ENCODE results near the gene CYB5A. TPM values are rescaled to one million over a fixed set of nuclear protein-coding genes. Genes with fewer than 3 reads are reported as not detected.

Gene CYB5A
- total RNA-seq, 1 donor from 2014 or later, result 34.8 TPM

GRCh38 chr18:74241426-74241825, 50.3 kb downstream of the CYB5A start:
- Mint-ChIP-seq H3K27ac (no peak overlapping the region), H3K4me3 (no peak overlapping the region)
- intact Hi-C loops (cut with micrococcal nuclease), result no loop called here

GRCh38 chr18:74239567-74239966, 52.2 kb downstream of the CYB5A start:
- Mint-ChIP-seq H3K27me3 (peaks cover 19% of the 10 kb centered on the region), H3K4me1 (no peaks in the 10 kb centered on the region), H3K36me3 (ENCODE audit: low read depth) (no peaks in the 10 kb centered on the region), H3K4me3 (no peak overlapping the region), H3K9me3 (no peaks in the 10 kb centered on the region), H3K27ac (no peak overlapping the region)
- intact Hi-C loops (cut with micrococcal nuclease), result no loop called here
- no peak for DNase-seq

More at GRCh38 chr18:74241426-74241825, 50.3 kb downstream of the CYB5A start:
- no peaks in the 10 kb centered on the region for H3K9me3 Mint-ChIP-seq
- no peaks in the 10 kb centered on the region for H3K36me3 Mint-ChIP-seq (ENCODE audit: low read depth)
- no peaks in the 10 kb centered on the region for H3K4me1 Mint-ChIP-seq
- peaks cover 19% of the 10 kb centered on the region for H3K27me3 Mint-ChIP-seq
- DNase-seq, result no peak

- H3K4me1 Mint-ChIP-seq, result no peaks in the 10 kb centered on the region
- DNase-seq, result no peak
- intact Hi-C loops (cut with micrococcal nuclease), result no loop called here
- no peaks in the 10 kb centered on the region for H3K9me3 Mint-ChIP-seq
- H3K36me3 Mint-ChIP-seq (ENCODE audit: low read depth), result no peaks in the 10 kb centered on the region
- H3K4me3 Mint-ChIP-seq, result no peak overlapping the region
- H3K27ac Mint-ChIP-seq, result no peak overlapping the region
- H3K27me3 Mint-ChIP-seq, result peaks cover 2% of the 10 kb centered on the region
Measured at GRCh38 chr18:74234326-74235171, 57.2 kb downstream of the CYB5A start.

- intact Hi-C loops (cut with micrococcal nuclease), result no loop called here
- Mint-ChIP-seq H3K36me3 (ENCODE audit: low read depth) (no peaks in the 10 kb centered on the region), H3K4me3 (no peak overlapping the region), H3K27me3 (peaks cover 2% of the 10 kb centered on the region), H3K27ac (no peak overlapping the region), H3K4me1 (no peaks in the 10 kb centered on the region), H3K9me3 (no peaks in the 10 kb centered on the region)
- no peak for DNase-seq
Measured at GRCh38 chr18:74233933-74234325, 57.8 kb downstream of the CYB5A start.

GRCh38 chr18:74230922-74231714, 60.6 kb downstream of the CYB5A start:
- H3K4me3 Mint-ChIP-seq, result no peak overlapping the region
- peaks cover 2% of the 10 kb centered on the region for H3K27me3 Mint-ChIP-seq
- H3K4me1 Mint-ChIP-seq, result no peaks in the 10 kb centered on the region
- DNase-seq, result no peak
- H3K27ac Mint-ChIP-seq, result no peak overlapping the region
- no peaks in the 10 kb centered on the region for H3K36me3 Mint-ChIP-seq (ENCODE audit: low read depth)
- H3K9me3 Mint-ChIP-seq, result no peaks in the 10 kb centered on the region
- intact Hi-C loops (cut with micrococcal nuclease), result no loop called here

- Mint-ChIP-seq H3K27ac (no peak overlapping the region), H3K9me3 (no peaks in the 10 kb centered on the region), H3K36me3 (ENCODE audit: low read depth) (no peaks in the 10 kb centered on the region), H3K4me1 (no peaks in the 10 kb centered on the region), H3K27me3 (peaks cover 4% of the 10 kb centered on the region), H3K4me3 (no peak overlapping the region)
- no peak for DNase-seq
- intact Hi-C loops (cut with micrococcal nuclease), result no loop called here
Measured at GRCh38 chr18:74229891-74230290, 61.9 kb downstream of the CYB5A start.

GRCh38 chr18:74229005-74229404, 62.8 kb downstream of the CYB5A start:
- no peaks in the 10 kb centered on the region for H3K4me1 Mint-ChIP-seq
- no peak overlapping the region for H3K4me3 Mint-ChIP-seq
- peaks cover 4% of the 10 kb centered on the region for H3K27me3 Mint-ChIP-seq
- H3K27ac Mint-ChIP-seq, result no peak overlapping the region
- H3K9me3 Mint-ChIP-seq, result no peaks in the 10 kb centered on the region
- no peak for DNase-seq
- no peaks in the 10 kb centered on the region for H3K36me3 Mint-ChIP-seq (ENCODE audit: low read depth)
- intact Hi-C loops (cut with micrococcal nuclease), result no loop called here

DNA sequence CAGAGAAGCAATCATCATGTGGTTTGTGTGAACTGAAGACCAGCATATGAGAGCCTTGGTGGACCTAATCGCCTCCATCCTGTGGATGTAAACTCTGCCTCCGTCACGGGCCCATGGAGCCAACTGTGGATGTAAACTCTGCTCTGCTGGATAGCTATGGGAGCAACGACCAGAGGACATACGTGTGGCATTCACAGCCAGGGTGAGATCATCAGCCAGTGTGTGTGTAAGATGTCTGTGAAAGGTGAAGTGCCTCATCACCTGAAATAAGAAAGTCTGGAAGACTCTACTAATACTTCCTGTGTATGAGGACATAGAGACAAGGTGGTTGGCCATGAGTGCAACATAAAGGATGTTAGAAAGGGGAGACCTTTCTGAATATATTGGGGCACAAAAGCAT, 63.5 kb downstream of the CYB5A start:
- no peak overlapping the region for H3K27ac Mint-ChIP-seq
- no peak overlapping the region for H3K4me3 Mint-ChIP-seq
- peaks cover 4% of the 10 kb centered on the region for H3K27me3 Mint-ChIP-seq
- H3K36me3 Mint-ChIP-seq (ENCODE audit: low read depth), result no peaks in the 10 kb centered on the region
- intact Hi-C loops (cut with micrococcal nuclease), result no loop called here
- DNase-seq, result no peak
- no peaks in the 10 kb centered on the region for H3K4me1 Mint-ChIP-seq
- H3K9me3 Mint-ChIP-seq, result no peaks in the 10 kb centered on the region

DNA sequence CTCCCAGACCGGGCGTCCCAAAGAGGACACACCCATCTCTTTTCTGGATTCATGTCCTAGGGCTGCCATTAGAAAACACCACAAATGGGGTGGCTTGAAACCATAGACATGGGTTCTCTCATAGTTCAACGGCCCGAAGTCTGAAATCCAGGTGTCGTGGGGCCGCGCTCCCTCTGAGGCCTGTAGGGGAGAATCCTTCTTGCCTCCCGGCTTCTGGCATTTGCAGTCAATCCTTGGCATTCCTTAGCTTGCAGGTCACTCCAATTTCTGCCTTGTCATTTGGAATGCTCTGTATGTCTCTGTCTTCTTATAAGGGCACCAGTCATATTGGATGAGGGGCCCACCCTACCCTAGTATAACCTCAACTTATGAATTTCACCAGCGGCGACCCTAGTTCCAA, 65.1 kb downstream of the CYB5A start:
- no peak for DNase-seq
- no peaks in the 10 kb centered on the region for H3K9me3 Mint-ChIP-seq
- peaks cover 4% of the 10 kb centered on the region for H3K27me3 Mint-ChIP-seq
- H3K4me1 Mint-ChIP-seq, result no peaks in the 10 kb centered on the region
- no peaks in the 10 kb centered on the region for H3K36me3 Mint-ChIP-seq (ENCODE audit: low read depth)
- no peak overlapping the region for H3K4me3 Mint-ChIP-seq
- intact Hi-C loops (cut with micrococcal nuclease), result no loop called here
- H3K27ac Mint-ChIP-seq, result no peak overlapping the region

- H3K27me3 Mint-ChIP-seq, result peaks cover 4% of the 10 kb centered on the region
- H3K27ac Mint-ChIP-seq, result no peak overlapping the region
- intact Hi-C loops (cut with micrococcal nuclease), result no loop called here
- no peak overlapping the region for H3K4me3 Mint-ChIP-seq
- no peak for DNase-seq
- H3K36me3 Mint-ChIP-seq (ENCODE audit: low read depth), result no peaks in the 10 kb centered on the region
- H3K9me3 Mint-ChIP-seq, result no peaks in the 10 kb centered on the region
- no peaks in the 10 kb centered on the region for H3K4me1 Mint-ChIP-seq
Measured at GRCh38 chr18:74226156-74226555, 65.6 kb downstream of the CYB5A start.

GRCh38 chr18:74225193-74225840, 66.4 kb downstream of the CYB5A start:
- H3K36me3 Mint-ChIP-seq (ENCODE audit: low read depth), result no peaks in the 10 kb centered on the region
- no peak overlapping the region for H3K4me3 Mint-ChIP-seq
- peaks cover 4% of the 10 kb centered on the region for H3K27me3 Mint-ChIP-seq
- no peak for DNase-seq
- intact Hi-C loops (cut with micrococcal nuclease), result no loop called here
- no peak overlapping the region for H3K27ac Mint-ChIP-seq
- no peaks in the 10 kb centered on the region for H3K4me1 Mint-ChIP-seq
- no peaks in the 10 kb centered on the region for H3K9me3 Mint-ChIP-seq

DNA sequence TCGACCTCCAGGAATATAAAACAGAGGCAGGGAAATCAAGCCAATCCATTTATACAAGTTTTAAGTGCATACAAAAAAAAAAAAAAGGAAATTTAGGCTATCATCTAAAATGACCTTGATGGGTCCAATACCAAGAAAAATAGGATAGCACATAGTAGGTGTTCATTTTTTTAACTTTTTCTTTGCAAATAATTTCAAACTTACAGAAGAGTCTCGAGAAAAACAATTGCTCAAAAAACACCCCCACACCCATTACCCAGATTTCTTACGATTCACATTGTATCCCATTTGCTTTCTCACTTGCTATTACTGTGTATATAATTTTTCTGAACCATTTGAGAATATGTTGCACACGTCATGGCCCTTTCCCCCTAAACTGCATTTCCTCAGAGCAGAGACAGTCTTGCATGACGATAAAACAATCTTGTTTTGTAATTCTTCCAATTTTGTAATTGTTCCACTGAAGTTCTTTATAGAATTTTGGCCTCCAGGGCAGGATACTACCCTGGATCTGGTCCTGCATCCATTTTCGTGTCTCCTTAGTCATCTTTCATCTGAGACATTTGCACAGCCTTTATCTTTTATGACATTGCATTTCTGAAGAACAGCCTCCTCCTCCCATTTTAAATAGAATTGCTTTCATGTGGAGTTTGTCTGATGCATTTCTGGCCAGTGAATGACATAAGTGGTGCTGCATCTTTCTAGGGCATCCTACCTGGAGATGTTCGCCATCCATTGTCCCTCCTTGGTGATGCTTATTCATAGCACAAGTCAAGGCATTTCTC, 68.9 kb downstream of the CYB5A start:
- intact Hi-C loops (cut with micrococcal nuclease), result no loop called here

DNA sequence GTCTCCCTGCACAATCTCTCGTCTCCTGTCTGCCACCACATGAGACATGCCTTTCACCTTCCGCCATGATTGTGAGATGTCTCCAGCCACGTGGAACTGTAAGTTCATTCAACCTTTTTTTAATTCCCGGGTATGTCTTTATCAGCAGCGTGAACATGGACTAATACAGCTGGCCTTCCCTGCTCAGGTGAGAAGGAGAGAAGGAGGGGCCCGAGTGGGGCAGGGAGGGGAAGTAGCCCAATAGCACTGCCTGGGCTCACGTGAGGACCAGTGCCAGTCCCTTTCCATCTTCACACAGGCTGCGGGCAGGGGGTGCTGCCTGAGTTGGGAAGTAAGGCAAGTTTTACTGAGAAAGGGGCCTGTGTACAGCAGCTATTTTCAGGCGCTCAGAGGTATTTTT, 70.7 kb downstream of the CYB5A start:
- no peak for DNase-seq
- Mint-ChIP-seq H3K9me3 (no peaks in the 10 kb centered on the region), H3K36me3 (ENCODE audit: low read depth) (no peaks in the 10 kb centered on the region), H3K4me1 (no peaks in the 10 kb centered on the region), H3K27ac (no peak overlapping the region), H3K4me3 (no peak overlapping the region), H3K27me3 (peaks cover 1% of the 10 kb centered on the region)
- intact Hi-C loops (cut with micrococcal nuclease), result no loop called here

More for the DNA sequence above, 68.9 kb downstream of the CYB5A start:
- no peak overlapping the region for H3K4me3 Mint-ChIP-seq
- no peaks in the 10 kb centered on the region for H3K4me1 Mint-ChIP-seq
- no peaks in the 10 kb centered on the region for H3K36me3 Mint-ChIP-seq (ENCODE audit: low read depth)
- peaks cover 4% of the 10 kb centered on the region for H3K27me3 Mint-ChIP-seq
- no peak overlapping the region for H3K27ac Mint-ChIP-seq
- DNase-seq, result no peak
- no peaks in the 10 kb centered on the region for H3K9me3 Mint-ChIP-seq
